GM12873 (cell line): ENCODE measurements around the gene ADAMTS1.

Source experiments
- TF ChIP-seq, protein P1 (sequence below): IDR thresholded peaks from 2 replicates; pipeline ENCODE4 v1.5.1; 2012; ENCODE audit warnings: low read depth, mild to moderate bottlenecking, moderate library complexity, low read length, control low read depth; ENCODE audit not compliant: insufficient read depth; ENCODE audit errors: missing control alignments

ADAMTS1 gene

DNA sequence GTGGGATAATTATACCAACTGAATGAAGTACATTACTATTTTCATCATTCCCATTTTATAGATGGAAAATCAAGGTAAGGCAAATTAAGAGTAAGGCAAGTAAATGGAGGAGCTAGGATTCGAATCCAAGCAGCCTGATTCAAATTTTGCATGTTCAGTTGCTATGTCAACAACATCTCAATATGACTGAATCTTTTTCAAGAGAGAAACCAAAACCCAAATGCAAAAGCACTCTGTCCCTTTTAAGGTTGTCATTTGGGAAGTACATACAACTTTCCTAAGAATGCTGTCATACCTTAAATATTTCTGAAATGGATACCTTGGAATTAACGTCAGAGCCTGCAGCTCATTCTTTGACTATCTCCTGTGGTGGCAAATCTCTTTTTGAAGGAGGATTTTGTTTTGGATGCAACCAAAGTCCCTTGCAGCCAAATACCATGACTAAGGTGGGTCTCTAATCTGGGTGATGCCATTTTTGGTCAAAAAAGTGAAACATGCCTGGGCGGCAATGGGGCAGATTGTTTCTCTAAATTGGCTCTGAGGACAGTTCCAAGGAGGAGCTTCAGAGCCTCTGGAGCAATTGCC is 25.4 kb downstream of the ADAMTS1 start:
- TF ChIP-seq, protein P1, sequence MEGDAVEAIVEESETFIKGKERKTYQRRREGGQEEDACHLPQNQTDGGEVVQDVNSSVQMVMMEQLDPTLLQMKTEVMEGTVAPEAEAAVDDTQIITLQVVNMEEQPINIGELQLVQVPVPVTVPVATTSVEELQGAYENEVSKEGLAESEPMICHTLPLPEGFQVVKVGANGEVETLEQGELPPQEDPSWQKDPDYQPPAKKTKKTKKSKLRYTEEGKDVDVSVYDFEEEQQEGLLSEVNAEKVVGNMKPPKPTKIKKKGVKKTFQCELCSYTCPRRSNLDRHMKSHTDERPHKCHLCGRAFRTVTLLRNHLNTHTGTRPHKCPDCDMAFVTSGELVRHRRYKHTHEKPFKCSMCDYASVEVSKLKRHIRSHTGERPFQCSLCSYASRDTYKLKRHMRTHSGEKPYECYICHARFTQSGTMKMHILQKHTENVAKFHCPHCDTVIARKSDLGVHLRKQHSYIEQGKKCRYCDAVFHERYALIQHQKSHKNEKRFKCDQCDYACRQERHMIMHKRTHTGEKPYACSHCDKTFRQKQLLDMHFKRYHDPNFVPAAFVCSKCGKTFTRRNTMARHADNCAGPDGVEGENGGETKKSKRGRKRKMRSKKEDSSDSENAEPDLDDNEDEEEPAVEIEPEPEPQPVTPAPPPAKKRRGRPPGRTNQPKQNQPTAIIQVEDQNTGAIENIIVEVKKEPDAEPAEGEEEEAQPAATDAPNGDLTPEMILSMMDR = no peak

- TF ChIP-seq, protein P1 = no peak
Observed at GRCh38 chr21:26818906-26819305, 26.3 kb downstream of the ADAMTS1 start.

- TF ChIP-seq, protein P1 = no peak
Observed at GRCh38 chr21:26815197-26815596, 30.0 kb downstream of the ADAMTS1 start.

DNA sequence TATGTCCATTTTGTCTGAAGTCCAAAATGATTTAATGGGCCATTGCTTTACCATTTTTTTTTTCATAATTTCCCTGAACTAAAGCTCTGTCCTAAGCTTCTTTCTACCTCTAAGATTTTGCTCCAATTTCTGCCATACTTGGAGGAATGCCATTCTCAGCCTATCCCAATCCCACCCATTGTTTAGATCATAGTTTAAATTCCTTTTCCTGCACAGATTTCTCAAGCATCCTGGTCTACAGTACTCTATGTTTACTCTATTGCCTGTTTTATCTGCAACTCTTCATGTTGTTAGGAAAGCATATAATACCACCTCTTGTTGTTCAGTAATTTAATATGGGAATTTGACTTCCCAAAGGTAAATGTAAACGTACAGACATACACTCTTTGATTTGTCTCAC is 30.8 kb downstream of the ADAMTS1 start:
- TF ChIP-seq, protein P1 = no peak

DNA sequence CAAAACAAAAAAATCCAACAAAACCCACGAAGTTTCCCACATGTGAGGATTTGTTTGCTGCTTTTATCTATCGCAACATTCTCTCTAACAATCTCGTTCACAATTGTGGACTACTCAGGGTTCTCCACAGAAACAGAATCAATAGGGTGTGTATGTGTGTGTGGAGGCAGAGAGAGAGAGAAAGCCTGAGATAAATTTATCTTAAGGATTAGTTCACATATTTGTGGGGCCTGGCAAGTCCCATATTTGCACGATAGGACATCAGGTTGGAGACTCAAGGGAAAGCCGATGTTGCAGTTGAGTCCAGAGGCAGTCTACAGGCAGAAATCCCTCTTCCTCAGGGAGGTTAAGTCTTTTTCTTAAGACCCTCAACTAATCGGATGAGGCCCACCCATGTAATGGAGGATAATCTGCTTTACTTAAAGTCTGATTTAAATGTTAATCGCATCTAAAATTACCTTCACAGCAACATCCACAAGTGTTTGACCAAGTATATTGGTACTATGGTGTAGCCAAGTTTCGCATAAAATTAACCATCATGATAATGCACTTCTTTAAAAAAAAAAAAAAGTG is 31.7 kb downstream of the ADAMTS1 start:
- TF ChIP-seq, protein P1 = no peak

DNA sequence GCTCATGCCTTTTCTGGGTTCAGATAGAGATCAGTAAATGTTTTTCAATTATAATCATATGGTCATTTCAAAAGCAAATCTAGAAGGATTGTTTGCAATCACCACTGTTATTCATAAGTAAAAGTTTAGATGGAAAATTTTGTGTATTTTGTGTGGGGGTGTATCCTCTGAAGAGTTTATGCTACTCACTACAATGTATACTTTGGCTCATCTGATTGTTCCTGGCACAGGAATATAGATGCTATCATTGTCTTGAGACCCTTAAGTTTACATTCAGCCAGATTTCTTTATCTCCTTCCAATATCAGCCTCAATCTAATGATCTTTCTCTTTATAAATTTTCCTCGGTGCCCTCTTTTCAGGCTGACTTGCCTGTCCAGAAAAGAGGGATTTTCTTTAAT is 33.0 kb downstream of the ADAMTS1 start:
- TF ChIP-seq, protein P1 = no peak

GRCh38 chr21:26811482-26811881 is 33.7 kb downstream of the ADAMTS1 start:
- TF ChIP-seq, protein P1 = no peak
